Caco-2 (cell line): ENCODE data around the gene PRMT3. TPM values are rescaled to one million over a fixed set of nuclear protein-coding genes. Genes with fewer than 3 reads are reported as not detected.

Experiments
- BruUV-seq: library from RNA; stranded (reverse); fragments of 400-500 nt; replicated peaks from 2 replicates; lab custom pipeline; 2021; lab: Mats Ljungman, UMichigan
- CTCF ChIA-PET: fragments of 300-600 bp; sonication (Branson Sonifier 250); formaldehyde crosslinking; loops from one replicate; lab custom pipeline; 2022; ENCODE audit warnings: antibody characterized with exemption; lab: Charles Lee
- POLR2A ChIA-PET: fragments of 300-600 bp; sonication (Branson Sonifier 250); formaldehyde crosslinking; loops from one replicate; lab custom pipeline; 2022; ENCODE audit warnings: antibody characterized with exemption; lab: Charles Lee
- DNase-seq, 2 experiments: peaks; one replicate each; pipeline versions ENCODE4 v3.0.0 to v3.0.0-alpha.2; 2020 to 2022
- H3K27me3 ChIP-seq: replicated peaks from 2 replicates; pipeline ENCODE4 v1.6.0; 2011; ENCODE audit warnings: low read length; ENCODE audit not compliant: control insufficient read depth, insufficient read depth
- H3K36me3 ChIP-seq: 2 replicates; pipeline ENCODE4 v1.5.1; 2011; ENCODE audit warnings: low read length; ENCODE audit not compliant: control insufficient read depth, insufficient read depth
- H3K4me1 ChIP-seq: fragments of 250-450 bp; sonication (Bioruptor Pico); 2 replicates; pipeline ENCODE4 v1.5.1; 2020; ENCODE audit warnings: mild to moderate bottlenecking
- H3K4me3 ChIP-seq: 2 replicates; pipeline ENCODE4 v1.5.1; 2011; ENCODE audit warnings: low read depth, mild to moderate bottlenecking, control low read depth, low read length
- H3K9me3 ChIP-seq: fragments of 250-450 bp; sonication (Bioruptor Pico); 2 replicates; pipeline ENCODE4 v1.5.1; 2020; ENCODE audit warnings: mild to moderate bottlenecking, moderate library complexity
- H3K27ac Mint-ChIP-seq: one replicate; pipeline ENCODE4 v1.8.0; 2022; ENCODE audit warnings: mixed read lengths; ENCODE audit not compliant: unreplicated experiment
- H3K27me3 Mint-ChIP-seq: one replicate; pipeline ENCODE4 v1.8.0; 2022; ENCODE audit warnings: mixed read lengths; ENCODE audit not compliant: insufficient read depth, unreplicated experiment
- H3K36me3 Mint-ChIP-seq: one replicate; pipeline ENCODE4 v1.8.0; 2022; ENCODE audit warnings: mild to moderate bottlenecking, mixed read lengths; ENCODE audit not compliant: insufficient read depth, unreplicated experiment
- H3K4me1 Mint-ChIP-seq: one replicate; pipeline ENCODE4 v1.8.0; 2022; ENCODE audit warnings: low read depth, mixed read lengths; ENCODE audit not compliant: unreplicated experiment
- H3K4me3 Mint-ChIP-seq: one replicate; pipeline ENCODE4 v1.8.0; 2022; ENCODE audit warnings: mild to moderate bottlenecking, moderate library complexity, mixed read lengths; ENCODE audit not compliant: unreplicated experiment
- H3K9me3 Mint-ChIP-seq: one replicate; pipeline ENCODE4 v1.8.0; 2022; ENCODE audit warnings: mixed read lengths; ENCODE audit not compliant: unreplicated experiment
- CTCF ChIP-seq, 2 experiments: fragments of 200-600 bp in 1 of 2; IDR thresholded peaks; 1 replicate in 1 of 2; 2 replicates in 1 of 2; pipeline versions ENCODE4 v1.5.1 to v1.8.0; 2011 to 2022; ENCODE audit warnings: antibody characterized with exemption in 1 of 2, control low read depth in 1 of 2, inconsistent platforms in 1 of 2, low read depth in 1 of 2, low read length in 1 of 2, mild to moderate bottlenecking in 1 of 2, moderate library complexity in 1 of 2; ENCODE audit not compliant: insufficient read depth in 1 of 2, severe bottlenecking in 1 of 2, unreplicated experiment in 1 of 2
- intact Hi-C: fragments of 100-400 bp; cut with micrococcal nuclease; formaldehyde crosslinking; loops from one replicate; pipeline ENCODE4 v1.10.0; 2022; ENCODE audit not compliant: unreplicated experiment
- total RNA-seq: library from RNA; stranded (reverse); gene quantifications from 2 replicates; pipeline ENCODE4 v1.2.3, GENCODE V29; 2022

The PRMT3 gene
- total RNA-seq, 1 experiment from 2014 or later, result 26.1 TPM

DNA sequence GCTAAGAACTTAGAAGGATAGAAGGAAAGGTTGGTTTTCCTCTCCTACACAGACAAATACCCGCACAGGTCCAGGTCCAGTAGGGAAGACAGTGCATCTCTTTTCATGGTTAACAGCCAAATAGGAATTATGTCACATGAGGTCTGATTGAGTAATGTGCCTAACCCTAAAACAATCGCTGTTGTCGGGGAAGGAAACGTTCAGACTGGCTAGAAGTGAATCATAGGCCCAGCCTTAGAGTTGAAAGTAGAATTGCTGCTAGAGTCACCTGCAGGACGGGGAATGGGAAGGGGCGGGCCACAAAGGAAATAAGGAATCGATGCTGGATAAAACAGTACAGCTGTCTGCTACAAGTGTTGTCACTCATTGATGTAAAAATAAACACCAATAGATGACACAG is 36.4 kb upstream of the PRMT3 start:
- H3K36me3 ChIP-seq, result no peaks in the 10 kb centered on the region
- no peak for TF ChIP-seq CTCF (IDR thresholded peaks at IDR 0.05; ENCODE audit: insufficient read depth in 1 of 2, low read depth in 1 of 2, low read length in 1 of 2, severe bottlenecking in 1 of 2, unreplicated experiment in 1 of 2)
- H3K4me1 Mint-ChIP-seq, result peaks cover 15% of the 10 kb centered on the region
- H3K27me3 Mint-ChIP-seq, result no peaks in the 10 kb centered on the region
- H3K4me3 Mint-ChIP-seq, result no peak overlapping the region
- ChIA-PET CTCF (no interaction called here), POLR2A (no interaction called here)
- no peaks in the 10 kb centered on the region for H3K9me3 ChIP-seq
- no peaks in the 10 kb centered on the region for H3K27me3 ChIP-seq
- no peak overlapping the region for H3K4me3 ChIP-seq
- intact Hi-C loops, result no loop called here
- H3K9me3 Mint-ChIP-seq, result peaks cover 8% of the 10 kb centered on the region
- H3K4me1 ChIP-seq, result peaks cover 11% of the 10 kb centered on the region
- no peaks in the 10 kb centered on the region for H3K36me3 Mint-ChIP-seq
- no TSS peak for BruUV-seq
- no peak overlapping the region for H3K27ac Mint-ChIP-seq
- no peak for DNase-seq

DNA sequence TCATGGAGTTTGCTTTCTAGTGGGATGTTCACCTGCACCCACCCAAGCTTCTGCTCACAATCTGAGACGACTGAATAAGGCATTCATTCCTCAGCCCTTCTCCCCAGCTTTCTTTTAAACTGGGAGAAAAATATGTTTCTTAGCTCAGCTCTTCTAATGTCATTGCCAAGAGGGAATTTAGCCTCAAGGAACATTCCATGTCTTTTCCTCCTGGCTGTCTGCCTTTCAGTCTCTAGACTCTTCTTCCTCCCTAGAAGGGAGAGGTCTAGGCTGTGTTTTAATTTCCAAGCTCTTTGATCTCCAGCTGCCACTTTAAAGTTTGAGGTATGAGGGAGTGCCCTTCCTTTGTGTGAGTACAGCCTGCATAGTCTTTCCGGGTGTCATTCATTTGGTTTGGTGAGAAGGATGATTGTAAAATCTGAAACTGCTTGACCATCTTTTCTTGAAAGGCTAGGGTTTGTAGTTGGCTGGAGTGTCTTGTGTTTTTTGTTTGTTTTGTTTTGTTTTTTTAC is 35.7 kb upstream of the PRMT3 start:
- Mint-ChIP-seq H3K4me1 (peaks cover 21% of the 10 kb centered on the region), H3K9me3 (peaks cover 9% of the 10 kb centered on the region), H3K4me3 (no peak overlapping the region), H3K27ac (no peak overlapping the region), H3K36me3 (no peaks in the 10 kb centered on the region), H3K27me3 (no peaks in the 10 kb centered on the region)
- no peaks in the 10 kb centered on the region for H3K36me3 ChIP-seq
- H3K27me3 ChIP-seq, result no peaks in the 10 kb centered on the region
- intact Hi-C loops, result no loop called here
- no peak for TF ChIP-seq CTCF (IDR thresholded peaks at IDR 0.05; ENCODE audit: insufficient read depth in 1 of 2, low read depth in 1 of 2, low read length in 1 of 2, severe bottlenecking in 1 of 2, unreplicated experiment in 1 of 2)
- no peak for DNase-seq
- no peaks in the 10 kb centered on the region for H3K9me3 ChIP-seq
- POLR2A ChIA-PET, result no interaction called here
- no TSS peak for BruUV-seq
- H3K4me3 ChIP-seq, result no peak overlapping the region
- H3K4me1 ChIP-seq, result peaks cover 13% of the 10 kb centered on the region
- CTCF ChIA-PET, result interaction anchor here (1.3 kb wide), 1 partner anchor 224 kb away, joined by 5 read pairs; no protein-coding TSS in a partner anchor

DNA sequence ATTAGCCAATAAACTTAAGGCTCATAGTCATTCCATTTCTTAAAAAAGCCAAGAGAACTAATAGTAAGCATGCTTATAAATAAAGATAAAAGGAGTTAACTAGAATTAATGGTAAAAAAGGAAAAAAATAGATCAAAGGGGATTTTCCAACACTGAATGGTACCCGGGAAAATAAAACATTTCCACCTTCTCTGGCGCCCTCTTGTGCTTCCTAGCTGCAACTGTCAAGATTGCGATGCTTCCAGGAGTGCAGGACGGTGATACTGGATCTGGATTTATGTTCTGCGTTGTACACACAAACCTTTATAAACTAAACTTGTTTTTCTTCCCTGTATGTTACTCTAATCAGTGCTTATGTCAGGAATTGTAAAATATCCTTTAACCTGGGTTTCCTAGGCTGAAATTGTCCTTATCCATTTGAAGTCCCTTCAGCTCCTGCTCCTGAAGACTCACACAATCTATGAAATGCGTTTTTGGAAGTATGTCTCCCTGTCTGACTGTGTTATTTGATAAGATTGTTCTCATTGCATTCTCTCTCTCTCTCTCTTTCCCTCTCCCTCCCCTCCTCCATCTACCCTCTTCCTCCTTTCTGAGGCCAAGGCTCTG is 33.6 kb upstream of the PRMT3 start:
- H3K9me3 Mint-ChIP-seq, result peaks cover 9% of the 10 kb centered on the region
- Histone ChIP-seq H3K4me1 (peaks cover 13% of the 10 kb centered on the region), H3K4me3 (no peak overlapping the region), H3K36me3 (no peaks in the 10 kb centered on the region), H3K9me3 (no peaks in the 10 kb centered on the region), H3K27me3 (no peaks in the 10 kb centered on the region)
- peaks cover 30% of the 10 kb centered on the region for H3K4me1 Mint-ChIP-seq
- DNase-seq, result peak in 1 of 2 experiments; percentile 52
- no TSS peak for BruUV-seq
- intact Hi-C loops, result no loop called here
- CTCF ChIA-PET, result interaction anchor here (0.8 to 3.3 kb wide), 4 partner anchors 13 to 451 kb away, joined by 3 to 45 read pairs (median 4); no protein-coding TSS in a partner anchor
- no peak overlapping the region for H3K4me3 Mint-ChIP-seq
- H3K27me3 Mint-ChIP-seq, result no peaks in the 10 kb centered on the region
- H3K27ac Mint-ChIP-seq, result no peak overlapping the region
- peak; percentile 82 to 93 for TF ChIP-seq CTCF (IDR thresholded peaks at IDR 0.05; ENCODE audit: insufficient read depth in 1 of 2, low read depth in 1 of 2, low read length in 1 of 2, severe bottlenecking in 1 of 2, unreplicated experiment in 1 of 2)
- H3K36me3 Mint-ChIP-seq, result no peaks in the 10 kb centered on the region
- POLR2A ChIA-PET, result interaction anchor here (0.5 kb wide), 1 partner anchor 158 kb away, joined by 7 read pairs; no protein-coding TSS in a partner anchor
